MCF 10A (cell line): ENCODE measurements around the gene MOK. TPM values are rescaled to one million over a fixed set of nuclear protein-coding genes. Genes with fewer than 3 reads are reported as not detected.
A peak's percentile ranks its signal among the peaks of the same experiment; 100 is the strongest.

Experiments used
- BruUV-seq: library from RNA; stranded (reverse); fragments of 400-500 nt; replicated peaks from 2 replicates; lab custom pipeline; 2021; lab: Mats Ljungman, UMichigan
- CTCF ChIA-PET: fragments of 300-600 bp; sonication (Branson Sonifier 250); formaldehyde crosslinking; extraction: SDS; loops from one replicate; lab custom pipeline; 2021; ENCODE audit warnings: antibody characterized with exemption, inconsistent platforms; lab: Yijun Ruan, JAX
- POLR2A ChIA-PET: fragments of 300-600, 350-650 bp; sonication (Branson Sonifier 250); formaldehyde crosslinking; extraction: SDS; loops from one replicate; lab custom pipeline; 2020; ENCODE audit warnings: antibody characterized with exemption, inconsistent platforms; lab: Yijun Ruan, JAX
- DNase-seq: peaks from one replicate; pipeline ENCODE4 v3.0.0-alpha.2; 2018; ENCODE audit not compliant: unreplicated experiment
- H3K27ac Mint-ChIP-seq: one replicate; pipeline ENCODE4 v1.8.0; 2022; ENCODE audit warnings: mild to moderate bottlenecking, low read depth, mixed read lengths; ENCODE audit not compliant: unreplicated experiment
- H3K27me3 Mint-ChIP-seq: one replicate; pipeline ENCODE4 v1.8.0; 2022; ENCODE audit warnings: mixed read lengths; ENCODE audit not compliant: insufficient read depth, unreplicated experiment
- H3K36me3 Mint-ChIP-seq: one replicate; pipeline ENCODE4 v1.8.0; 2022; ENCODE audit warnings: mild to moderate bottlenecking, moderate library complexity, mixed read lengths; ENCODE audit not compliant: insufficient read depth, unreplicated experiment
- H3K4me1 Mint-ChIP-seq: one replicate; pipeline ENCODE4 v1.8.0; 2022; ENCODE audit warnings: mixed read lengths; ENCODE audit not compliant: insufficient read depth, unreplicated experiment
- H3K4me3 Mint-ChIP-seq: one replicate; pipeline ENCODE4 v1.8.0; 2022; ENCODE audit warnings: mild to moderate bottlenecking, moderate library complexity, mixed read lengths; ENCODE audit not compliant: unreplicated experiment
- H3K9me3 Mint-ChIP-seq: one replicate; pipeline ENCODE4 v1.8.0; 2022; ENCODE audit warnings: mixed read lengths; ENCODE audit not compliant: unreplicated experiment
- CTCF ChIP-seq: fragments of 200-600 bp; IDR thresholded peaks from one replicate; pipeline ENCODE4 v1.8.0; 2022; ENCODE audit warnings: antibody characterized with exemption, mild to moderate bottlenecking; ENCODE audit not compliant: unreplicated experiment
- intact Hi-C: fragments of 100-400 bp; cut with micrococcal nuclease; formaldehyde crosslinking; loops from 2 replicates; pipeline ENCODE4 v1.14.1; 2022
- total RNA-seq: library from RNA; stranded (reverse); gene quantifications from 2 replicates; pipeline ENCODE4 v1.2.3, GENCODE V29; 2022

The MOK gene
- total RNA-seq, 1 experiment from 2014 or later: 98.9 TPM

GRCh38 chr14:102202944-102203343 is 102.0 kb downstream of the MOK start:
- peaks cover 53% of the 10 kb centered on the region for H3K36me3 Mint-ChIP-seq
- no peaks in the 10 kb centered on the region for H3K9me3 Mint-ChIP-seq
- no peak for DNase-seq
- no peak for TF ChIP-seq CTCF
- no peaks in the 10 kb centered on the region for H3K27me3 Mint-ChIP-seq
- H3K27ac Mint-ChIP-seq: no peak overlapping the region
- no peak overlapping the region for H3K4me3 Mint-ChIP-seq
- ChIA-PET CTCF (interaction anchor here (0.6 kb wide), 1 partner anchor 91 kb away, joined by 3 read pairs; no protein-coding TSS in a partner anchor), POLR2A (no interaction called here)
- H3K4me1 Mint-ChIP-seq: no peaks in the 10 kb centered on the region
- BruUV-seq: no TSS peak
- intact Hi-C loops: no loop called here

- Mint-ChIP-seq H3K4me1 (no peaks in the 10 kb centered on the region), H3K27ac (peak overlapping the region; percentile 32), H3K9me3 (no peaks in the 10 kb centered on the region), H3K27me3 (no peaks in the 10 kb centered on the region), H3K4me3 (no peak overlapping the region), H3K36me3 (peaks cover 65% of the 10 kb centered on the region)
- intact Hi-C loops: no loop called here
- no peak for TF ChIP-seq CTCF
- ChIA-PET CTCF (no interaction called here), POLR2A (no interaction called here)
- no TSS peak for BruUV-seq
- no peak for DNase-seq
Observed at GRCh38 chr14:102201776-102202175, 103.2 kb downstream of the MOK start.

- Mint-ChIP-seq H3K4me1 (no peaks in the 10 kb centered on the region), H3K27me3 (no peaks in the 10 kb centered on the region), H3K36me3 (peaks cover 67% of the 10 kb centered on the region), H3K27ac (peak overlapping the region; percentile 32), H3K9me3 (no peaks in the 10 kb centered on the region), H3K4me3 (no peak overlapping the region)
- intact Hi-C loops: no loop called here
- TF ChIP-seq CTCF: no peak
- no peak for DNase-seq
- BruUV-seq: no TSS peak
- ChIA-PET CTCF (no interaction called here), POLR2A (no interaction called here)
Observed at GRCh38 chr14:102201353-102201738, 103.6 kb downstream of the MOK start.

GRCh38 chr14:102200690-102201352 is 104.1 kb downstream of the MOK start:
- Mint-ChIP-seq H3K4me3 (no peak overlapping the region), H3K27ac (peak overlapping the region; percentile 32), H3K9me3 (no peaks in the 10 kb centered on the region), H3K27me3 (no peaks in the 10 kb centered on the region), H3K36me3 (peaks cover 71% of the 10 kb centered on the region), H3K4me1 (no peaks in the 10 kb centered on the region)
- no TSS peak for BruUV-seq
- ChIA-PET CTCF (no interaction called here), POLR2A (no interaction called here)
- no peak for TF ChIP-seq CTCF
- no peak for DNase-seq
- intact Hi-C loops: no loop called here
